Stimulated activated CD4-positive, alpha-beta T cell treated with anti-CD3 and anti-CD28 coated beads, TNF-alpha, amount 100 ng/mL, for 48 hours (primary cell): ENCODE data around the gene OR9G4.
A peak's percentile ranks its signal among the peaks of the same experiment; 100 is the strongest.

ENCODE experiments used
- DNase-seq, 3 donors: peaks; one replicate each; pipeline ENCODE4 v3.0.0-alpha.2; 2020; ENCODE audit warnings: low read depth in 3 of 3

Gene OR9G4

DNA sequence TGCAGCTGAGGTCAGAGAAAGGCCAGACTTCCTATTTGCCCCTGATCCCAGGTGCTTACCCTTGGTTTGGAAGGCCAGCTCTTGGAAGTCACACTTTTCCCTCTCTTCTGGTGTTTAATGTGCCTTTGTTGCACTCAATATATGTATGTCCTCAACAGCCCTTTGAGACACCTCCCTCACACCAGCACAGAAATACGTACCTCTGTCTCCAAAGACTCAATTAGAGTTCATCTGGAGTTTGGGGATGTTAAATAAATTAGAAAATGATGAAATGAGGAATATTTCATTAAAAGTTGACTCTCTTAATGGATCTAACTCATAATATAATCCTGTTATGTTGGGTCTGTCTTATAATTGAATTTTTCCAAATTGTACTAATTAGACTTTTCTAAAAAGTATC lies at the start of gene OR9G4:
Gene OR9G4 (minus strand): TSS at position 101 of the 400 bp plus-strand sequence. CDS start 4,931 bp downstream, outside the sequence.
- no peak for DNase-seq

DNA sequence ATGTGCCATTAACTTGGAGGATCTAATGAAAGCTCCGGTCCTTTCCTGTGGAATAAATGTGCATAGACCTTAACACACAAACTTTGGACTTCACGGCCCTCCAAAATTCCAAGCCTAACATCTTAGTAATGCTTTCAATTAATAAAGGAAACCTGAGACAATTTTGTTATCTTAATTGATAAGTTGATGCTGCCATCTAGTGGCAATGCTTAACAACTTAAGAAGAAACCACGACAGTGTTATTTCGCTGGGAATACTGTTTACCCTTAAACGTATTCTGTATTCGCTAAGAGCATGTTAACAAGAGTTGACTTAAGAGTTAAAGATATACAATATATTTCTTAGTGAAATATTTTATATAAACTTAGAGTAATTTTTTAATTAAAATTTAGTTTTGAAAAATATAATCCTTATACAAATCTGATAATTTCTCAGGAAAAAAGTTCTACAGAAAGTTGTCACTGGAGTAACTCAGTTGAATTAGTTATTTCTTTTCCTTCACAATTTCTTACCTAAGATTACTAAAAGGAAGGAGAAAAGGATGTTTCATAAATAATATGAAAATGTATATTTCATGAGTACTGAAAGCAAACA lies 35.0 kb upstream of the OR9G4 start:
- peak in 1 of 3 donors; percentile 1 for DNase-seq

DNA sequence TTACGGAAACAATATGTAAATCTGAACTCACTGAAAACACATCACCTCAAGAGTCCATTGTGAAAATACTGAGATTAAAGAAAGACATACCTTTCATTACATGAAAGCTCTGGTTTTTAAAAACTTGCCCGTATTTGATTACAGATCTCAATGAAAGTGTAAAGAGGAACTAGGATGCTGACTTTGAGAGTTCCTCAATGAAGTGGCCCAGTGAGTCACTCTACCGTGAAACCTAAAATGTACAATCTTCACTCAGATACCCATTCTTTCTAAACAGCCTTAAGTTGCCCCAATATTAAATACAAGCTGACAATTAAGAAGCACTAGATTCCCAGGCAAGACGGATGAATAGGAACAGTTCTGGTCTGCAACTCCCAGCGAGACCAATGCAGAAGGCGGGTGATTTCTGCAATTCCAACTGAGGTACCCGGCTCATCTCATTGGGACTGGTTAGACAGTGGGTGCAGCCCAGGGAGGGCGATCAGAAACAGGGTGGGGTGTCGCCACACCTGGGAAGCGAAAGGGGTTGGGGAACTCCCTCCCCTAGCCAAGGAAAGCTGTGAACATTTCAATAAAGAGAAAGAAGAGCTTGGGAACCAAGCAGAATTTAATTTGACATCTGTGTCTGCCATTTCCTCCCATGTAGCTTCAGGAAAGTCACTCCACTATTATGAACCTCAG lies 33.8 kb upstream of the OR9G4 start:
- no peak for DNase-seq

DNA sequence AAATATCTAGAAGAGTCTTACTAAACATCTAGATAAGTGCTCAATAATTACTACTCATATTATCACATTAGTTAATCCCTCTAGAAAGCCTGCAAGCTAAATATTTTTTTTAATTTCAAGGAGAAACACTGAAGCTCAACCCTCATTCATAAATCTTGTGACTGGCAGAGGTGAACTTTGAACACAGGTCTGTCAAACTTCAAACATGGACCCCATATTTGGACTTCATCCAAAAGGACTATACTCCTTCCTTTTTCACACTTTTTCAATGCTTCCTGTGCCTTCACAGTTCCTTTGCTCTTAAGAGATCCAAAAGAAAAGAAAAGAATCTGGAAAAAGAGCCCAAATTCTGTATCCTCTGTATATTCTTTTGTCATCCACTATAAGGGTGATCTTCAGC lies 28.3 kb upstream of the OR9G4 start:
- no peak for DNase-seq

DNA sequence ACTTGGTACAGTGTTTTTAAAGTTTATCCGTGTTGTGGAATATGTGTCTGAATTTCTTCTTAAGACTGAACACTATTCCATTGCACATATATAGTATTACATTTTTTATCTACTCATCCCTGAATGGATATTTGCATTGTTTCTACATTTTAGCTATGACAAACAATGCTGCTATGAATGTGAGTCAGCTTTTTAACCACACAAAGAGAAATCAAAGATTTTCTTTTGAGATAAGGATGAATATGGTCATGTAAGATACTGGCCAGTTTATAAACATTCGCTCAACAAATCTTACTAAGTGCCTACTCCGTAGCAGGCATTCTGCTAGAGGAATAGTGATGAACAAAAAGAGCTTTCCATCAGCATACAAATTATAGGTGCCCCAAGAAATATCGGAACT lies 16.5 kb upstream of the OR9G4 start:
- DNase-seq = no peak

DNA sequence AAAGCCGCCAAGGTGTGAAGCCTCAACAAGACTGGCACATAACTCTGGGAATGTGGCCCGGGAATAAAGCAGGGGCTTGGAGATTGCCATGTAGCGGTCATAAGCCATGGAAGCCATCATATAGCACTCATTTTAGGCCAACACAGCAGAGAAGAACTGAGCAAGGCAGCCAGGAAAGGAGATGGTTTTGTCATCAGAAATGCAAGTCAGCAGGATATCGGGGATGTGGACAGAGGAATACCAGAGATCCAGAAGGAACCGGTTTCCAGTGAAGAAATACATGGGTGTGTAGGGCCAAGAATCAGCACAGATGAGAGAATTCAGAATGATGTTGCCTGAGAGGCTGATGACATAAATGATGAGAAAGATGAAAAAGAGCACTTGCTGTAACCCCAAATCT lies 3.0 kb upstream of the OR9G4 start:
- no peak for DNase-seq

DNA sequence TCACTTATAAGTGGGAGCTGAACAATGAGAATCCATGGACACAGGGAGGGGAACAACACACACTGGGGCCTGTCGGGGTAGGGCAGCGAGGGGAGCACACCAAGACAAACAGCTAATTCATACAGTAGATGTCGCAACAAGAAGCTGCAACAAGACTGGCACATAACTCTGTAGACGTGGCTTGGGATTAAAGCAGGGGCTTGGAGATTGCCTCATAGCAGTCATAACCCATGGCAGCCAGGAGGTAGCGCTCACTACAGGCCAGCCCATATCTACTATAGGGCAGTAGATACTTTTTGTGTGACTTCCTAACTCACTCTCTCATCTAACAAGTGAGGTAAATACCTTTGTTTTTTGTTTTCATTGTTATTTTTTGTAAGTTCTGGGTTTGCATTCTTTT lies 1.7 kb upstream of the OR9G4 start:
- no peak for DNase-seq

DNA sequence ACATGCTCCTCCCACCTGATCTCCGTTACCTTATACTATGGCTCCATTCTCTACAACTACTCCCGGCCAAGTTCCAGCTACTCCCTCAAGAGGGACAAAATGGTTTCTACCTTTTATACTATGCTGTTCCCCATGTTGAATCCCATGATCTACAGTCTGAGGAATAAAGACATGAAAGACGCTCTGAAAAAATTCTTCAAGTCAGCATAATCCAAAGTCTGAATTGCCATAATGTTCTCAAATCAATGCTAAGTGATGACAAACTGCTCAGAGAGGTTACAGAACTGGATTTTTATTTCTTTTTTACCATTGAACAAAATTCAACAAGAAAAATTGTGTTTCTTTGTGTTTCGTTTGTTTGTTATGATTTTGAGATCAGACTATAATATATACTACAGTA lies 7.6 kb downstream of the OR9G4 start:
- DNase-seq = no peak

DNA sequence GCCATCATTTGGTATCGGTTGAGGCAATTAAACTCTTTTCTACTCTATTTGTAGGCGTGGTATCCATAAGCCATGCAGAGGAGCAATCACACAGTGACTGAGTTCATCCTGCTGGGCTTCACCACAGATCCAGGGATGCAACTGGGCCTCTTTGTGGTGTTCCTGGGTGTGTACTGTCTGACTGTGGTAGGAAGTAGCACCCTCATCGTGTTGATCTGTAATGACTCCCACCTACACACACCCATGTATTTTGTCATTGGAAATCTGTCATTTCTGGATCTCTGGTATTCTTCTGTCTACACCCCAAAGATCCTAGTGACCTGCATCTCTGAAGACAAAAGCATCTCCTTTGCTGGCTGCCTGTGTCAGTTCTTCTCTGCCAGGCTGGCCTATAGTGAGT lies 8.4 kb downstream of the OR9G4 start:
- DNase-seq = no peak

DNA sequence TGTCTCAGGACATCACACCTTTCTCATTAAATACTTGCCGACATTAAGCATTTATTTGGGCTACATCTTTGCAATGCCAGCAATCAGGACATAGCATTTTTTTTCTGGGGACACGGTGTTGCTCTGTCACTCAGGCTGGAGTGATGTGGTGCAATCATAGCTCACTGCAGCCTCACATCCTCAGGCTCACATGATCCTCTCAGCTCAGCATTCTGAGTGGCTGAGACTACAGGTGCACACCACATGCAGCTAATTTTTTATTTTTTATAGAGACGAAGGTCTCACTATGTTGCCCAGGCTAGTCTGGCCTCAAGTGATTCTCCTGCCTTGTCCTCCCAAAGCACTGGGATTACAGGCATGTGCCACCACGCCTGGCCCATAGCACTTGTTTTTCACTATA lies 28.0 kb downstream of the OR9G4 start:
- no peak for DNase-seq

DNA sequence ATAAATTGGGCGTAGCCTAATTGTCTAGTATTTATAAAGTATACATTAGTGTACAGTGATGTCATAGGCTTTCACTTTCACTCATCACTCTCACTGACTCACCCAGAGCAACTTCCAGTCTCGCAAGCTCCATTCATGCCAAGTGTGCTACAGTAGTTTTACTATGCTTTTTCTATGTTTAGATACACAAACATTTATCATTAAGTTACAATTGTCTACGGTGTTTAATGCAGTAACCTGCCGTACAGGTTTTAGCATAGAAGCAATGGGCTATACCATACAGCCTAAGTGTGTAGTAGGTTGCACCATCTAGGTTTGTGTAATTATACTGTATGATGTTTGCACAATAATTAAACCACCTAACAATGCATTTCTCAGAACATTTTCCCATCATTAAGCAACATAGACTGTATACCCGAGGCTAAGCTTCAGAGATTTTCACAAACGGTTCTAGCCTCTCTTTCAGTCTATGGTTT lies 32.1 kb downstream of the OR9G4 start:
- DNase-seq = no peak

DNA sequence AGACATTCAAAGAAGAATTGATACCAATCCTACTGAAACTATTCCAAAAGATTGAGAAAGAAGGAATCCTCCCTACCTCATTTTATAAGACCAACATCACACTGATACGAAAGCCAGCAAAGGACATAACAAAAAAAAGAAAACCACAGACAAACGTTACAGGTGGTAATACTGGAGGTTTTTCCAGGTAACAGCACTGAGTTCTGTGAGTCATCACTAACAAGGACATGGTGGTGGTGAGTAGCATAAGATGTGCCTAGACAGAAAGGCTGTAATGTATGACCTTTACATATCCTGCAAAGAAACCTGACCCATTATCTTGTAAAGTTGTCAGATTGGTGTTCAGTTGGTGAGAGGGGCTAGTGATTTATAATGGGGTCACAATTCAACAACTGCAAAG lies 34.3 kb downstream of the OR9G4 start:
- DNase-seq = no peak

DNA sequence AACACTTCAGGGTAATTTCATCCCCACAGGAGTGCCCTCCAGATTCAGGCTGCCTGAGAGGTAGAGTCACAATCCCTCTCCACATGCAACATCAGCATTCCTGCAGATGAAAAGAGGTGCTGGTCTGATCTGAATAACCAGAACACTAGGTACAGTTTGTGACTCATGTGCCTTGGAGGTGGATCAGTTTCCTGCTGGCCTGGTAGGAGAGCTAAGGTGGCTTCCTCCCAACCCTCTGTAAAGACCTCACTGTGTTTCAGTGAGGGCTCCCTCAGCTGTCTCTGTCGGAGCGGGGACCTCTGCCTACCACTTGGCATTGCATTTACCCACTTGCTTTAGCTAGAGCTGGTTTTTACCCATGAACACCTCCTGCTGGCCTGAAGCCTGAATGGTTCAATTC lies 42.0 kb downstream of the OR9G4 start:
- DNase-seq = no peak

DNA sequence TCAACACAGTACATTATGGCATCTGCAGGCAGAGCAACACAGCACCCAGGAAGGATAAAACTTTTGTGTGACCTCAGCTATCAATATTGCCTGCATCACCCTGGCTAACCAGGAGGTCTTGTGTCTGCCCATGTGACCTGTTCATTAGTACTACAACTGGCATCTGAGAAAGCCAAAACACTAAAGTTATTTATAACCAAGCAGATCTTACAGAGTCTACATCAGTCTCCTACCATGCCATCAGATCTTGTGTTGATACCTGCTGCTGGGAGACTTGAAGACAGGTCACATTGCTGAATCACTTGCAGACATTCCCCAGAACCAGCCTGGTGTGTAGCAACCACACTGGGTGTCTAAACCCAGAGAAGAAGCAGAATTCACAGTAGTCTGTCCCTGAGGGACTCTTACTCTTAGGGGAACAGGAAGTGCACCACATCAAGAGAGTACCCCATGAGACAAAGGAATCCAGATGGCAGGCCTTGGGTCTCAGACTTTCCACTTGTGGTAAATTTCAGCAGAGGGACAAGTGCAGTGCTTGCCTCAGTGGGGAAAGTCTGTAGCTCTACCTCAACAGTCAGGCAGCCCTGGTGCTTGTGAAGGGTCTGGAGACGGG lies 42.6 kb downstream of the OR9G4 start:
- DNase-seq = no peak

DNA sequence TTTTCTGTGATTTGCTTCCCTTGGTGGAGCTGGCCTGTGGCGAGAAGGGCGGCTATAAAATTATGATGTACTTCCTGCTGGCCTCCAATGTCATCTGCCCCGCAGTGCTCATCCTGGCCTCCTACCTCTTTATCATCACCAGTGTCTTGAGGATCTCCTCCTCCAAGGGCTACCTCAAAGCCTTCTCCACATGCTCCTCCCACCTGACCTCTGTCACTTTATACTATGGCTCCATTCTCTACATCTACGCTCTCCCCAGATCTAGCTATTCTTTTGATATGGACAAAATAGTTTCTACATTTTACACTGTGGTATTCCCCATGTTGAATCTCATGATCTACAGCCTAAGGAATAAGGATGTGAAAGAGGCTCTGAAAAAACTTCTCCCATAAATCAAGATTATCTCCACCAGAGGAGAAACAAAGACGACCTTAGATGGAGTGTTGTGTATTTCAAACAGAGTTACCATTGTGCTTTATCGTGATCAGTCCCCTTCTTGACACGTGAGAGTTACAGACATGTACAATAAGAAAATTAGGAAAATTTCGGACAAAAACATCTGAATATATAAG lies 47.5 kb downstream of the OR9G4 start:
- DNase-seq = no peak

DNA sequence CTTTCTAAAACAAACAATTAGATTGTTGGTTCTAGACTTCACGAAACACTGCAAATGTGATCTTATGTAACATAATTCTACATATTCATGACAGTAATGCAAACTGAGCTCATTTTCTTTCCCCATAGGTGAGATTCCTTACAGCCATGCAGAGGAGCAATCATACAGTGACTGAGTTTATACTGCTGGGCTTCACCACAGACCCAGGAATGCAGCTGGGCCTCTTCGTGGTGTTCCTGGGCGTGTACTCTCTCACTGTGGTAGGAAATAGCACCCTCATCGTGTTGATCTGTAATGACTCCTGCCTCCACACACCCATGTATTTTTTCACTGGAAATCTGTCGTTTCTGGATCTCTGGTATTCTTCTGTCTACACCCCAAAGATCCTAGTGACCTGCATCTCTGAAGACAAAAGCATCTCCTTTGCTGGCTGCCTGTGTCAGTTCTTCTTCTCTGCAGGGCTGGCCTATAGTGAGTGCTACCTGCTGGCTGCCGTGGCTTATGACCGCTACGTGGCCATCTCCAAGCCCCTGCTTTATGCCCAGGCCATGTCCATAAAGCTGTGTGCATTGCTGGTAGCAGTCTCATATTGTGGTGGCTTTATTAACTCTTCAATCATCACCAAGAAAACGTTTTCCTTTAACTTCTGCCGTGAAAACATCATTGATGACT lies 48.1 kb downstream of the OR9G4 start:
- DNase-seq = no peak

DNA sequence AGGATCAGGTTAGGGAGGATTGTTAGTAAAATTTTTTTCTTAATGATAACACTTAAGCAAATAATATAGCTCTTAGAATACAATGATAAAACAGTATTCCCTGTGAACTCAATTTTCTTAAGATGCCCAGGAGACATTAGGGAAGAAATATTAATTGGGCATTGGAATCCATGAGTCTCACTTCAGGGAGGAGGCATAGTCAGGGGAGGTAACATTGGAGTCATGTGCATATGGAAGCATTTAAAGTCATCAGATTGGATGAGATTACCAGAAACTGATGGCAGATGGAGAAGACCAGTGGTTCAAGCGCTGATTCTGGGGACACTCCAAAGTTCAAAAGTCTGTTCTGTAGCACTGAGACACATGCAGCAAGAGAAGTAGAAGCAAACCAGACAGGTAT lies 49.7 kb downstream of the OR9G4 start, which contains the start of gene OR9G1:
Gene OR9G1 (plus strand): TSS at position 301 of the 400 bp plus-strand sequence. CDS start 1,293 bp downstream, outside the sequence.
- DNase-seq = no peak

DNA sequence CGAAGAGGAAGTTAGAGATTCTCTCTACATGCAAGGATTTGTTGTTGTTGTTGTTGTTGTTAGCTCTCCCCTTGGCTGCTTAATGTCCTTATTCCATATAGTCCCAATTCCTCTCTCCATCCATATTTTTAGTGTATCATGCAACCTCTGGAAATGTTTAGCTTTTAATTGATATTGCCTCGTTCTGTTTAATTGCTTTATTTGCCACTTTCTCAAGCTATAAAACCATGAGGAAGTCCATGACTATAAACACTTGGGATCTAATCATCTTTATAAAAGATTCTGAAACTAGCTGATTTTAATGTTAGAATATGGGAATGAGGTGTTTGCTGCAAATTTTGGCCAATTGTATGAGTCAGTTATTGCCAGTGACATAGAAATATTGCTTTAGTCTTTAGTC lies 55.1 kb downstream of the OR9G4 start:
- DNase-seq = no peak
